ENCODE data around the gene ENAM.

DNA sequence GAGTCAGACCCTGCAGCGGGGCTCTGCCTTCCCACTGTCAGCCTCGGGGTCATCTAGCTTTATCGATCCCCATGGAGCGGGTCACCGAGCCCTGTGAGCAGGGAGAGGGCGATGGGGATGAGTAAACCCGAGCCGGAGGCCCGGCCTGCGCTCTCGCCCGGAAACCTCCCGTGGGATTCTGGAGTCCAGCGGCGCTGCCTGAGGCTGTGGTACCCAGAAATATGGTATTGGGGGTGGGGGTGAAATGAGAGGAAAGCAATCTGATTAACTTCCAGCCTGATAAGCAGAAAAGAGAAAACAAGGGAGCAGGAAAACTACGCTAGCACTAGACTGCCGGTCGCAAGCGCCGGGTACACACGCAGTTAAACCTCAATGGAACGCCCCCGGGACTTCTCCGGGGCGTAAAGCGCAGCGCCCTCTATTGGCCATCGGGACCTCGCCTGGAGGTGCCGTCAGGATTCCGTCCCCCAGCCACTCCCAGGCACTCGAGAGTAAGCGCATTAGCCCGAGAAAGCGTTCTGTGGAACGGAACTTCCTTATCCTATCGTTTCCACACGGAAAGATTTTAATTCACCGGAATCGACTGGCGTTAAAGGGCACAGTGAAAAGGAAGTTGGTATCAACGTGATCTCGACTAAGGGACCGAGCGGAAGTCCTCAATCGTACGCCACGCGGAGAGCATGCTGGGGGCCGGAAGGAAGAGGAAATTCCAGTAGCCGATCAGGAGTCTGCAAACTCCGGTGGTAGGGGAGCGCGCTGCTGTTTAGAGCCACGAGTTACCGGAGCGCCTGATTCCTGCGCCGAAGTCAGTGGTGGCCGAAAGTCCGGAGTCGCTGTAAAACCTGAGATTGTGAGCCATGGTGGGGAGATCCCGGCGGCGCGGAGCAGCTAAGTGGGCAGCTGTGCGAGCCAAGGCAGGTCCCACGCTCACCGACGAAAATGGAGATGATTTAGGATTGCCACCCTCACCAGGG is 59.6 kb downstream of the ENAM start, which contains the start of gene UTP3:
- TF ChIP-seq, protein P1, sequence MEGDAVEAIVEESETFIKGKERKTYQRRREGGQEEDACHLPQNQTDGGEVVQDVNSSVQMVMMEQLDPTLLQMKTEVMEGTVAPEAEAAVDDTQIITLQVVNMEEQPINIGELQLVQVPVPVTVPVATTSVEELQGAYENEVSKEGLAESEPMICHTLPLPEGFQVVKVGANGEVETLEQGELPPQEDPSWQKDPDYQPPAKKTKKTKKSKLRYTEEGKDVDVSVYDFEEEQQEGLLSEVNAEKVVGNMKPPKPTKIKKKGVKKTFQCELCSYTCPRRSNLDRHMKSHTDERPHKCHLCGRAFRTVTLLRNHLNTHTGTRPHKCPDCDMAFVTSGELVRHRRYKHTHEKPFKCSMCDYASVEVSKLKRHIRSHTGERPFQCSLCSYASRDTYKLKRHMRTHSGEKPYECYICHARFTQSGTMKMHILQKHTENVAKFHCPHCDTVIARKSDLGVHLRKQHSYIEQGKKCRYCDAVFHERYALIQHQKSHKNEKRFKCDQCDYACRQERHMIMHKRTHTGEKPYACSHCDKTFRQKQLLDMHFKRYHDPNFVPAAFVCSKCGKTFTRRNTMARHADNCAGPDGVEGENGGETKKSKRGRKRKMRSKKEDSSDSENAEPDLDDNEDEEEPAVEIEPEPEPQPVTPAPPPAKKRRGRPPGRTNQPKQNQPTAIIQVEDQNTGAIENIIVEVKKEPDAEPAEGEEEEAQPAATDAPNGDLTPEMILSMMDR (IDR thresholded peaks at IDR 0.05): peak; percentile 92 to 98 (median 97)
- TF ChIP-seq POLR2A (IDR thresholded peaks at IDR 0.05): peak; percentile 51

Measured in prostate gland (tissue), 2 donors.